ENCODE data around the gene SARS2.
"Not testable (repeated sequence)": the region's sequence is repeated elsewhere in the genome, so short reads cannot be mapped to it uniquely, and the experiment has no call there.

SARS2 gene

GRCh38 chr19:38946229-38947010, 15.9 kb upstream of the SARS2 start:
- no peak for DNase-seq (ENCODE audit: low spot score)

GRCh38 chr19:38945562-38946228, 15.1 kb upstream of the SARS2 start:
- DNase-seq (ENCODE audit: low spot score): no peak

- DNase-seq (ENCODE audit: low spot score): no peak
Observed at GRCh38 chr19:38944981-38945506, 14.5 kb upstream of the SARS2 start.

- DNase-seq (ENCODE audit: low spot score): no peak
Observed at GRCh38 chr19:38942471-38943181, 12.1 kb upstream of the SARS2 start.

GRCh38 chr19:38941979-38942378, 11.4 kb upstream of the SARS2 start:
- no peak for DNase-seq (ENCODE audit: low spot score)

- not testable (repeated sequence) for DNase-seq (ENCODE audit: low spot score)
Observed at GRCh38 chr19:38941466-38941865, 10.9 kb upstream of the SARS2 start.

- no peak for DNase-seq (ENCODE audit: low spot score)
Observed at GRCh38 chr19:38939957-38940356, 9.4 kb upstream of the SARS2 start.

GRCh38 chr19:38933544-38933943, 3.0 kb upstream of the SARS2 start:
- no peak for DNase-seq (ENCODE audit: low spot score)

GRCh38 chr19:38932425-38933179, 2.0 kb upstream of the SARS2 start:
- DNase-seq (ENCODE audit: low spot score): no peak

- DNase-seq (ENCODE audit: low spot score): no peak
Observed at GRCh38 chr19:38931521-38931793, 894 bp upstream of the SARS2 start.

GRCh38 chr19:38930776-38931520, 385 bp upstream of the SARS2 start, which contains the start of gene MRPS12:
TSS of gene MRPS12 (plus strand) at chr19:38930944. CDS start at chr19:38931295, 351 bp downstream.
- DNase-seq (ENCODE audit: low spot score): peak; percentile 99

GRCh38 chr19:38928391-38929001, 2.1 kb downstream of the SARS2 start:
- DNase-seq (ENCODE audit: low spot score): no peak

- DNase-seq (ENCODE audit: low spot score): no peak
Observed at GRCh38 chr19:38924388-38924787, 6.2 kb downstream of the SARS2 start.

- DNase-seq (ENCODE audit: low spot score): no peak
Observed at GRCh38 chr19:38922482-38922881, 8.1 kb downstream of the SARS2 start.

GRCh38 chr19:38921420-38922274, 8.9 kb downstream of the SARS2 start:
- no peak for DNase-seq (ENCODE audit: low spot score)

GRCh38 chr19:38920602-38921419, 9.8 kb downstream of the SARS2 start:
- no peak for DNase-seq (ENCODE audit: low spot score)

- DNase-seq (ENCODE audit: low spot score): no peak
Observed at GRCh38 chr19:38919837-38920601, 10.5 kb downstream of the SARS2 start.

GRCh38 chr19:38918526-38918925, 12.0 kb downstream of the SARS2 start:
- no peak for DNase-seq (ENCODE audit: low spot score)
